ENCODE data around the gene ENHO. TPM values are rescaled to one million over a fixed set of nuclear protein-coding genes. Genes with fewer than 3 reads are reported as not detected.

ENHO gene
- total RNA-seq, 1 donor from 2014 or later: 5.5 TPM

GRCh38 chr9:34502891-34503290, 19.9 kb downstream of the ENHO start:
- TF ChIP-seq, protein P1, sequence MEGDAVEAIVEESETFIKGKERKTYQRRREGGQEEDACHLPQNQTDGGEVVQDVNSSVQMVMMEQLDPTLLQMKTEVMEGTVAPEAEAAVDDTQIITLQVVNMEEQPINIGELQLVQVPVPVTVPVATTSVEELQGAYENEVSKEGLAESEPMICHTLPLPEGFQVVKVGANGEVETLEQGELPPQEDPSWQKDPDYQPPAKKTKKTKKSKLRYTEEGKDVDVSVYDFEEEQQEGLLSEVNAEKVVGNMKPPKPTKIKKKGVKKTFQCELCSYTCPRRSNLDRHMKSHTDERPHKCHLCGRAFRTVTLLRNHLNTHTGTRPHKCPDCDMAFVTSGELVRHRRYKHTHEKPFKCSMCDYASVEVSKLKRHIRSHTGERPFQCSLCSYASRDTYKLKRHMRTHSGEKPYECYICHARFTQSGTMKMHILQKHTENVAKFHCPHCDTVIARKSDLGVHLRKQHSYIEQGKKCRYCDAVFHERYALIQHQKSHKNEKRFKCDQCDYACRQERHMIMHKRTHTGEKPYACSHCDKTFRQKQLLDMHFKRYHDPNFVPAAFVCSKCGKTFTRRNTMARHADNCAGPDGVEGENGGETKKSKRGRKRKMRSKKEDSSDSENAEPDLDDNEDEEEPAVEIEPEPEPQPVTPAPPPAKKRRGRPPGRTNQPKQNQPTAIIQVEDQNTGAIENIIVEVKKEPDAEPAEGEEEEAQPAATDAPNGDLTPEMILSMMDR (conservative IDR thresholded peaks at IDR 0.05): no peak
- DNase-seq (ENCODE audit: extremely low spot score, unreplicated experiment): no peak
- Mint-ChIP-seq H3K4me3 (no peak overlapping the region), H3K9me3 (no peaks in the 10 kb centered on the region), H3K27me3 (peaks cover 51% of the 10 kb centered on the region), H3K36me3 (no peaks in the 10 kb centered on the region), H3K4me1 (ENCODE audit: unreplicated experiment) (no peaks in the 10 kb centered on the region), H3K27ac (no peak overlapping the region)

GRCh38 chr9:34502471-34502870, 20.3 kb downstream of the ENHO start:
- Mint-ChIP-seq H3K4me1 (ENCODE audit: unreplicated experiment) (no peaks in the 10 kb centered on the region), H3K36me3 (no peaks in the 10 kb centered on the region), H3K27me3 (peaks cover 55% of the 10 kb centered on the region), H3K9me3 (no peaks in the 10 kb centered on the region), H3K27ac (no peak overlapping the region), H3K4me3 (no peak overlapping the region)
- TF ChIP-seq, protein P1 (conservative IDR thresholded peaks at IDR 0.05): no peak
- DNase-seq (ENCODE audit: extremely low spot score, unreplicated experiment): no peak

GRCh38 chr9:34501889-34502425, 20.8 kb downstream of the ENHO start:
- Mint-ChIP-seq H3K36me3 (no peaks in the 10 kb centered on the region), H3K4me3 (no peak overlapping the region), H3K27me3 (peaks cover 56% of the 10 kb centered on the region), H3K27ac (no peak overlapping the region), H3K9me3 (no peaks in the 10 kb centered on the region), H3K4me1 (ENCODE audit: unreplicated experiment) (no peaks in the 10 kb centered on the region)
- TF ChIP-seq, protein P1 (conservative IDR thresholded peaks at IDR 0.05): peak; percentile 49
- no peak for DNase-seq (ENCODE audit: extremely low spot score, unreplicated experiment)

DNA sequence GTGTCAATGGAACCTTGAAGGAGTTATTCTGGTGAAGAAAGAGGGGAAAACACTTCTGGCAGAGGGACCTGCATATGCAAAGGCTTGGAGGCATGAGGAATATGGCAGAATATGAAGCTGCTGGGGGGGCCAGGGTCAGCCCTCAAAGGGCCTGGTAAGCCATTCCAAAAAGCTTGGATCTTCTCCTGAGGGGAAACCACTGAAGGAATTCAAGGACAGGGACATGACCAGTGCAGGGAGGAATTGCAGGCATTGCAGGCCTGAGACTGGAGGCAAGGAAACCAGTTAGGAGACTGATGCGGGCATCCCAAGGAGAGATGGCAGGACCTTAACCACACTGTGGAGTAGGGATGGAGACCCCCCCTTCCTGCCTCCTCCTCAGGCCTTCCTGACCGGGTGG, 21.4 kb downstream of the ENHO start:
- no peaks in the 10 kb centered on the region for H3K9me3 Mint-ChIP-seq
- TF ChIP-seq, protein P1 (conservative IDR thresholded peaks at IDR 0.05): no peak
- no peaks in the 10 kb centered on the region for H3K4me1 Mint-ChIP-seq (ENCODE audit: unreplicated experiment)
- H3K27ac Mint-ChIP-seq: no peak overlapping the region
- no peak overlapping the region for H3K4me3 Mint-ChIP-seq
- no peaks in the 10 kb centered on the region for H3K36me3 Mint-ChIP-seq
- peaks cover 57% of the 10 kb centered on the region for H3K27me3 Mint-ChIP-seq
- no peak for DNase-seq (ENCODE audit: extremely low spot score, unreplicated experiment)

DNA sequence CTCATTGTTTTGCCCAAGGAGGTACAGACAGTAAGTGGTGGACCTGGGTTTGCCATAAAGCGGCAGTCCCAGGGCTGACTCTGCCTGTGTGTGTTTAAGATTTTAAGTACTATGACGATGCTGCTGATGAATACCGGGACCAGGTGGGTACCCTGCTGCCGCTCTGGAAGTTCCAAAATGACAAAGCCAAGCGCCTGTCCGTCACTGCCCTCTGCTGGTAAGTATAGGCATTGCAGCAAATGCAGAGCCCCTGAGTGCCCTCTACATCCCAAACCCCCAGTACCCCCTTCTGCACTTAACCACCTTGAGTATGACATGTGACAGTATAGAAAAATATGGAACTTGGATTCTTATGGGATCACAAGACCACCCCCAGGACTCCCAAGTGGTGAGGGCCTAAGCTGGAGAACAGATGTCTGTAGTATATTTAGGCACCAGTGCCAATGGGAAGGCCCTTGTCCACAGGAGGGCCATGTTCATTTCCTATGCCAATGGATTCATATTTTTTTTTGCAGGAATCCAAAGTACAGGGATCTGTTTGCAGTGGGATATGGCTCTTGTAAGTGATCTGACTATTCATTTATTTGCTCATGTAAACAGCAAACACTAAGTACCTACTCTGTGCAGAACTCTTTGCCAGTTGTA, 22.0 kb downstream of the ENHO start:
- H3K9me3 Mint-ChIP-seq: no peaks in the 10 kb centered on the region
- H3K4me3 Mint-ChIP-seq: no peak overlapping the region
- H3K27me3 Mint-ChIP-seq: peaks cover 58% of the 10 kb centered on the region
- DNase-seq (ENCODE audit: extremely low spot score, unreplicated experiment): peak; percentile 80
- no peak overlapping the region for H3K27ac Mint-ChIP-seq
- no peaks in the 10 kb centered on the region for H3K36me3 Mint-ChIP-seq
- H3K4me1 Mint-ChIP-seq (ENCODE audit: unreplicated experiment): no peaks in the 10 kb centered on the region
- TF ChIP-seq, protein P1 (conservative IDR thresholded peaks at IDR 0.05): peak; percentile 98
